Suppressor macrophage treated with lipopolysaccharide for 1 hour (primary cell): Measurements from ENCODE around the gene TRPM1.

Experiments used
- DNase-seq, 3 donors: peaks; one replicate each; pipeline ENCODE4 v3.0.0-alpha.2; 2020 to 2022

Gene TRPM1

GRCh38 chr15:31046759-31047359, 54.7 kb downstream of the TRPM1 start:
- no peak for DNase-seq

- no peak for DNase-seq
These were observed 55.9 kb downstream of the TRPM1 start for GRCh38 chr15:31045606-31046005.

- no peak for DNase-seq
These were observed 58.8 kb downstream of the TRPM1 start for GRCh38 chr15:31042751-31043150.

- DNase-seq: no peak
These were observed 59.9 kb downstream of the TRPM1 start for GRCh38 chr15:31041610-31042009.

- no peak for DNase-seq
These were observed 60.9 kb downstream of the TRPM1 start for GRCh38 chr15:31040611-31041010.

- no peak for DNase-seq
These were observed 61.6 kb downstream of the TRPM1 start for GRCh38 chr15:31039961-31040360.

GRCh38 chr15:31037731-31038477, 63.6 kb downstream of the TRPM1 start:
- DNase-seq: no peak

- DNase-seq: no peak
These were observed 64.7 kb downstream of the TRPM1 start for GRCh38 chr15:31036783-31037182.

- no peak for DNase-seq
These were observed 65.9 kb downstream of the TRPM1 start for GRCh38 chr15:31035610-31036009.

GRCh38 chr15:31034152-31034551, 67.4 kb downstream of the TRPM1 start:
- no peak for DNase-seq

GRCh38 chr15:31032961-31033371, 68.6 kb downstream of the TRPM1 start:
- DNase-seq: no peak

GRCh38 chr15:31031471-31032067, 70.0 kb downstream of the TRPM1 start:
- peak; percentile 31 to 57 (median 33) for DNase-seq

- DNase-seq: no peak
These were observed 73.5 kb downstream of the TRPM1 start for GRCh38 chr15:31027910-31028578.

- DNase-seq: no peak
These were observed 75.5 kb downstream of the TRPM1 start for GRCh38 chr15:31025996-31026395.

GRCh38 chr15:31024979-31025378, 76.5 kb downstream of the TRPM1 start:
- DNase-seq: no peak

- DNase-seq: no peak
These were observed 77.2 kb downstream of the TRPM1 start for GRCh38 chr15:31024330-31024729.

- DNase-seq: no peak
These were observed 77.7 kb downstream of the TRPM1 start for GRCh38 chr15:31023841-31024240.

GRCh38 chr15:31021067-31021665, 80.4 kb downstream of the TRPM1 start:
- no peak for DNase-seq

GRCh38 chr15:31020542-31020941, 81.0 kb downstream of the TRPM1 start:
- DNase-seq: no peak

- DNase-seq: no peak
These were observed 81.5 kb downstream of the TRPM1 start for GRCh38 chr15:31019986-31020385.

GRCh38 chr15:31017311-31017710, 84.2 kb downstream of the TRPM1 start:
- no peak for DNase-seq

- DNase-seq: no peak
These were observed 85.0 kb downstream of the TRPM1 start for GRCh38 chr15:31016446-31016915.

- no peak for DNase-seq
These were observed 87.0 kb downstream of the TRPM1 start for GRCh38 chr15:31014608-31014925.
